Muscle of arm (tissue), 12 donors: ENCODE results near the gene PRR30. TPM values are rescaled to one million over a fixed set of nuclear protein-coding genes. Genes with fewer than 3 reads are reported as not detected.

ENCODE experiments used
- DNase-seq: peaks from one replicate; pipeline ENCODE4 v3.0.0-alpha.2; 2013
- polyA plus RNA-seq, 12 donors: library from polyadenylated mRNA; unstranded; fragments of 120-200 nt; gene quantifications; one replicate each; pipeline ENCODE4 v1.2.1, GENCODE V29; 2013; ENCODE audit not compliant: insufficient read length in 12 of 12

PRR30 gene
- polyA plus RNA-seq, 12 donors, result not detected

DNA sequence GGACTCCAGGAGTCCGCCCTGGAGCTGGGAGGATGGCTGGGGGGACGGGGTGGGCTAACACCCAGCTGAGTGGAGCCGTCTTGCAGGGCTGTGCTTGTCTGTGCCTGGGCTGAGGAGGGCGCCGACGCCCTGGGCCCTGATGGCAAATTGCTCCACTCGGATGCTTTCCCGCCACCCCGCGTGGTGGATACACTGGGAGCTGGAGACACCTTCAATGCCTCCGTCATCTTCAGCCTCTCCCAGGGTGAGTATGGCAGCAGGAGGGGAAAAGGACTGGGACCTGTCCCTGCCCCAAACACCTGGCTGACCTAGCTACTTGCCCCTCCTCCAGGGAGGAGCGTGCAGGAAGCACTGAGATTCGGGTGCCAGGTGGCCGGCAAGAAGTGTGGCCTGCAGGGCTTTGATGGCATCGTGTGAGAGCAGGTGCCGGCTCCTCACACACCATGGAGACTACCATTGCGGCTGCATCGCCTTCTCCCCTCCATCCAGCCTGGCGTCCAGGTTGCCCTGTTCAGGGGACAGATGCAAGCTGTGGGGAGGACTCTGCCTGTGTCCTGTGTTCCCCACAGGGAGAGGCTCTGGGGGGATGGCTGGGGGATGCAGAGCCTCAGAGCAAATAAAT is 39.8 kb downstream of the PRR30 start:
- no peak for DNase-seq

DNA sequence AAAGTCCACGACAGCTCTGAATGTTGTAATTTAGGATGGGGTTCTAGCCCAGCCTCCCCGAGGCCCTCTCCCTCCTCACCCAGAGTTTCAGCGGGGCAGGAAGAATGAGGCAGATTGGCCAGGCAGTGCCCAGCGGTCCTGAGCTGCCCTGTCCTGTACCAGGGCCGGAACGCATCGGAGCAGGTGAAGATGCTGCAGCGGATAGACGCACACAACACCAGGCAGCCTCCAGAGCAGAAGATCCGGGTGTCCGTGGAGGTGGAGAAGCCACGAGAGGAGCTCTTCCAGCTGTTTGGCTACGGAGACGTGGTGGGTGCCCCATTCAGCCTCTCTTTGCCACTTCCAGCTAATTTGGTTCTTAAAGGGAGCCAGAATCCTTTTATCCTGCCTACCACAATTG is 41.9 kb downstream of the PRR30 start:
- DNase-seq, result no peak

DNA sequence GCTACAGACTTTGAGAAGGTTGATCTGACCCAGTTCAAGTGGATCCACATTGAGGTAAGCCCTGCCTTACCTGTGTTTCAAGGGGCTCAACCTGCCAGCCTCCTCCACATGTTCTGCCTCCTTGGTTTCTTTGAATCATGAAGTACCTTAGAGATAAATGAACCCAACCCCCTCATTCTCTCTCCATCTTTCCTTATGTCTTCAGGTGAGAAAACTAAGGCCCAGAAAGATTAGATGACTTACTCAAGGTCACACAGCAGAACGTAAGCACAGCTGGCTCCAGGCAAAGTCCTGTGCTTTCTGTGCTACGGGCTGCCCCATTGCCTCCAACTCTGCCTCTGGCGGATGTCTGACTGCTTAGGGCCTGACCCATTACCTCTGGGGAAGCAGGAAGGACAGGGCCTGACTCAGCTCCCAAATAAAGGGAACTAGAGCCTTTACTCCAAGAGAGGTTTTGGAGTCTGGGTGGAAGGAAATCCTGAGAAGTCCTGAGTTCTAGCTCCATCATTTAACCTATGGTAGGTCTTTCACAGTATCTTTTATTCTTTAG is 42.4 kb downstream of the PRR30 start:
- no peak for DNase-seq

DNA sequence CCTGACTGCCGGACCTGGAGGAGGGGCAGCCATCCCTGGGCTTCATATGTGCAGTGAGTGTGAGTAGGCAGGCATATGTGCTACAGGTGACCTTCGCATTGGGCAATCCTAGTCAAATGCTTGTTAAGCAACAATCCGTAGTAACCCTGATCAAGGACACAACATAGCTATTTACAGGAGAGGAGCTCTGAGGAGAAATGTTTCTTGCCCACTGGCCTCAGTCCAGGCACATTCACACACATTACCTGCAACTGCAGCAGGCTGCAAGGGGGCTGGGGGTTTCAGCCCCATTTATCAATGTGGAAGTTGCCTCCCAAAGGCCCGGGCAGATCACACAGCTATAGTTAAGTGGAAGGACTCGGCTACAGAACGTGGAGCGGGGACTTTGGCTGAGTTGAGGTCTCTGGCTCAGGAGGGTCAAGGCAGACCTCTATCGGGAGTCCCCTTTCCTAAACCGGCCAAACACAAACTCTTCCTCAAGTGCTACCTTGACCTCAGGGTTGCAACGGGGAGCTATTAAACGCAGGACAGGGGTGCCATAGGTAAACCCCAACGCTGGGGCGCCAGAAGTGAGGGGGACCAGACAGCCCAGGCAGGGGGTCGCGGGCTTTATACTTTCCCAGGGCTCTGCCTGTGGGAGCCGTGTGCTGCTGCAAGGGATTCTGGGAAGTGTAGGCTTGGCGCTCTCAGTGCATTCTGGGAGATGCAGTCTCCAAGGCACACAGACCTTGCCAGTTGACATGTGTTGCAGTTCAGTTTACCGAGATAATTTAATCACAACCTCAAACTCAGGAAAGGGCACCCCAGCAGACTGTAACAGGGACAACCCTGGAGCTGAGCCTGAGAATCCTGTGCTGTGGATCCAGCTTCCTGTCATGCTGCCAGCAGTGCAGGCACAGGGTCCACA is 43.2 kb downstream of the PRR30 start:
- DNase-seq, result peak; percentile 77

DNA sequence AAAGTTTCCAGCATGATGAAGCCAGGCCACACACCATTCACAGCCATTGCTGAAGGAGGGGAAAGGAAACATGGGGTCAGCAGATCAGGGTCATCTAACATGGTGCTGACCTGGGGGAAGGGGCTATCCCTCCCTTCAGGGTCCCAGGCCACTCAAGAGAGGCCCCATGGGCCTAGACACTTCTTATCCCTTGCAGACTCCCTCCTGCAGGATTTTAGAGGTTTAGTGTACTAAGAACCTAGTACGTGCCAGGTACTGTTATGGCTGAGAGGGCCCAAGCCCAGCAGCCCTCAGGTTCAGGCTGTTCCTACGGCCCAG is 43.8 kb downstream of the PRR30 start:
- no peak for DNase-seq

DNA sequence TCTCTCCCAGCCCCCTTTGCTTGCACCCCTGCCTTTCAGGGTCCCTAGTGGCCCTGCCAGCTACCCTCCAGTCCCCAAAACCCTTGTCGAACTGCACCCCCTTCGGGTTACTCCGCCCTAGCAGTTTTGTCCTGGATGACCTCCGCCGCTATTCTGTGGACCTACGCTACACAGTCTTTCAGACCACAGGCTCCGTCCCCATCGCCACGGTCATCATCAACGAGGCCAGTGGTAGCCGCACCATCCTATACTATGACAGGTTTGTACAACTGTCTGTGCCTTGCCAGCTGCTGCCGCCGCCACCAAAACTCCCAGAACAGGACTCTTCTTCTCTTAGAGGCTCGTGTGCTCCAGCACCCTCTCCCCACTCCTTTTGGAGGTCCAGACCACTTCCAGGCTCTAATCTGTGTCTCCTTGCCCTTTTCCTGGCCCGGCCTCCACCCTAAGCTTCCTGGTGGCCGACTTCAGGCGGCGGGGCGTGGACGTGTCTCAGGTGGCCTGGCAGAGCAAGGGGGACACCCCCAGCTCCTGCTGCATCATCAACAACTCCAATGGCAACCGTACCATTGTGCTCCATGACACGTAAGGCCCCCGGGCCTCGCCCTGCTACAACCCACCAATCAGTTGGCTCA is 44.7 kb downstream of the PRR30 start:
- no peak for DNase-seq

DNA sequence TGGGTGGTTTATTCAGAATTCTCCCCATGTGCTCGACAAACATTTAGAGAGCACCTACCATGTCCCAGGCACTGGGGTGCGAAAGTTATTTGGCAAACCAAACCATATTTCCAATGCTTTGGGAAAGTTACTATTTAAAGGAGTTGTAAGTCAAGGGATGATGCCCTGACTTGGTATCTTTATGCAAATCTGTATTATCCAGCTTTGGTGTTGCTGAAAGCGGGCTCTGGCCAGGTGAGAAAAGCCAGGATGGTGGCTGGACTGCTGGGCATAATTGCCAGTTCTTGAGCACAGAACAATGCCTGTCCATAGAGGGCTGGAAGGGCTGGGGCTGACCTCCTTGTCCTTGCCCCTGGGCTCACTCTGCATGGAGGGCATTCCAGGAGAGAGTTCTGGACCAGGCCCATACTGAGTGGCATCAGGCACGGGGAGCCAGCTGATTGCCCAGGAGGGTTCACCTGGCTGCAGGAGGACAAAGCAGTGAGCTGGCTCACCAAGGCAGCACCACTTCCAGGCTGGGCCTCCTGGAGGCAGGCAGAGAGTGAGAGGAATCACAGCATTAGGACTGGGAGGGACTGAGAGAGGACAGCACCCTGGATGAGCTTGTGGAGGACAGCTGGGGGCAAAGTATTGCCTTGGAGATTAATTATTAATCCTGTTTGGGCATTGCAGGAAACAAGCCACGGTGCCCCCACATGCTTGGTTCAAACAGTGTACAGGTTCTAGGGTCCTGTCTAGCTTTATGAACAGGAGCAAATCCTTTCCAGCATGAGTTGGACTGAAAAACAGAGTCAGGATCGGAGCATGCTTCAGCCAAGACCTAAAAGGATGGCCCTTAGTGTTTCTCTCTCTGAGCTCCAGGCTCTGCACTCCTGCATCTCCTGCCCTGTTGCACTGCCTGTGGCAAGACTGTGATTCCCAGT is 45.5 kb downstream of the PRR30 start:
- DNase-seq, result no peak

DNA sequence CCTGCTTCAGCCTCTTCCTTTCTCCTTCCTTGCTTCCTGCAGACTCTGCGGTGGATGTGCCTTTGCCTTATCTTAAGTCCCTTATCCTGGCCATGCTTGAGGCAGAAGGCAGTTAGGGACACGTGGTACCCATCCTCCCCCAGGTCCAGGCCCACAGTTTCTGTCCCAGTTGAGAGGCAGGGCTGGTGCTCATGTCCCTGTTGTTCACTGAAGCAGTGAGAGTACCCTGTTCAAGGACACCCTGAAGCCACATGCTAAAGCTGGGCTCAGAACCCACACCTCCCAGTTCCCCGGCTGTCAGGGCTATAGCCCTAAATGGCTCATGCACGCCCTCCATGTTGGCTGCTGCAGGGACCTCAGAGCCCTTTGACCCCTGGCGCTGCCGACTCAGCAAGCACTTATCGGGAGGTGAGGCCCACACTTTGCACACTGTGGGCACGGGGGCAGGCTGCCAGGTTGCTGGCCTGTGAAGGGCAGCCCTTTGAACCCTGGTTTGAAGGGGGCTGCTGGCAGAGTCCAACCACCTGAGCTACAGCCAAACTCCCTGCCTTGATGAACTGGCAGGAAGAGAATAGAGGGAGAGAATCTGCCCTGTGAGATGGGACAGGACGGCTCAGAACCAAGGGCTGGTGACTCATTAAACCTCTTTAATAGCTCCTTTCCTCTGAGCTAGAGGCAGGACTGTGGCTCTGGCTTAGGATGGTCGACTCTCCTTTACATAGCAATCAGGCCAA is 46.3 kb downstream of the PRR30 start:
- DNase-seq, result no peak

DNA sequence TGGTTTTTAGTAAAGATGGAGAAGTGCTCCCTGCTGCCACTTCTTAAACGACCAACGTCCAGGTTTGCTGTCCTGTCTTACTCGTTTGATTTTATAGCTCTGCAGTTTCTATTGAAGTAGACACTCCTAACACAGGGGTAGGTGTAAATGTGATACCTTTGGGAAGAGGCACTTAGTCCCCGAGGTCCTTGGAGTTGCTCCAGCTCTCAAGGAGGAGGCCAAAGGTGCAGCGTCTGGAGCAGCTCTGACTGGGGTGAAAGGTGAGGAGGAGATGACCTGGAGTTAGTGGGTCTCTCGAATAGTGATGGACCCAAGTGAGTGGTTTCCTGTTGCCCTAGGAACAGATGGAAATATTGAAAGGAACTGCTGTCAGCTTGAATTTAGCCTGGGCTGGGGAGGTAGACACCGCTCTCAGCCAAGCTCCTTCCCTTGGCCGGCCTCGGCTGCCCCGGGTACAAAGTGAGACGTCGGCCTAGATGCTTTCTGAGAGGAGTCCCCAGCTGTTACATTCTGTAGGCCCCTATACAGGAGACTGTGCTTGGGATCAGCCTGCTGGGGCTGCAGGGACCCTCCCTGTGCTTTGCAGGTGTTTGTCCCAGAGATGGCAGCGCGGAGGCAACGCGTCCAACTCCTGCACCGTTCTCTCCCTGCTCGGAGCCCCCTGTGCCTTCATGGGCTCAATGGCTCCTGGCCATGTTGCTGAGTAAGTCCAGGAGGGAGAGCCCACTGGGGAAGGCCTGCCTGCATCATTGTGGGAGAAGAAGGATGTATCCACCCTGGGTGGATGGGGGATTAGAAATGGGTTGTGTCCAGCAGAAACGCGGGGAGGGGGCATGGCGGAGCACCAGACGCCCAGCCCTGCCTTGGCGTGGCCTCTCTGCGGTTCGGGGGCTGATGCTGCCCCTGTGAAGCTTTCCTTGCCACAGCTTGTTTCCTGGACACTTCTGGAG is 47.2 kb downstream of the PRR30 start:
- no peak for DNase-seq

DNA sequence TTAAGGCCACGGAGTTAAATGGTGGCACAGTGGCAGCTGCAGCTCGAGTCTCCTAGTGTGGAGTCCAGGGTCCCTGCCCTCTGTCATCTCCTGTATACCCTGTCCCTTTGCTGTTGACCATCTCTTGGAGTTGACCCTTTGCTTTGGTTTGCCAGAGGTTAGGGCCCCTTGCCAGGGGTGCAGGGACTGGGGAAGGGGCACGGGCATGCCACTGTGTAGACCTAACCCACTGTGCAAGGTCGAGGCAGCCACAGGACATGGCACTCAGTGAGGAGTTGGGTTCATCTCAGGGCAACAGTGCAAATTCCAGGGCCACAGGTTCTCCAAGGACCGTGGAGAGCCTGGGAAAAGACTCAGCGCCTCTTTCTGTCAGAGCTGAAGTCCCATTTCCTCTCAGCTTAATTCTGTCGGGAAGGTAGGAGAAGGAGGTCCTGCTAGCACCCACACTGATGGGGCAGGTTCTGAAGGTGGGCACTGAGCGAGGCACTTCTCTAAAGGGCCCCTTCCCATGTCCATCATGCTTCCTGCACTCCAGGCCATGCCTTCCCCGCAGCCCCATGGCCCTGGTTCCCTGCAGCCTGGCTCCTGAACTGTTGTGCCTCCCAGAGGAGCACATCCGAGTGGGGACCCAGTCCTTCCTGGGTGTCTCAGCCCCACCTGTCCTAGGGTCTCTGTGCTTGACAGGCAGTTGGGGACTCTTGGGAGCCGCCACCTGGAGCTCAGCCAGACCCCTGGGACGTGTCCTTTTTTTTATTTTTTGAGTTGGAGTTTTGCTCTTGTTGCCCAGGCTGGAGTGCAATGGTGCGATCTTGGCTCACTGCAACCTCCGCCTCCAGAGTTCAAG is 49.9 kb downstream of the PRR30 start:
- no peak for DNase-seq

DNA sequence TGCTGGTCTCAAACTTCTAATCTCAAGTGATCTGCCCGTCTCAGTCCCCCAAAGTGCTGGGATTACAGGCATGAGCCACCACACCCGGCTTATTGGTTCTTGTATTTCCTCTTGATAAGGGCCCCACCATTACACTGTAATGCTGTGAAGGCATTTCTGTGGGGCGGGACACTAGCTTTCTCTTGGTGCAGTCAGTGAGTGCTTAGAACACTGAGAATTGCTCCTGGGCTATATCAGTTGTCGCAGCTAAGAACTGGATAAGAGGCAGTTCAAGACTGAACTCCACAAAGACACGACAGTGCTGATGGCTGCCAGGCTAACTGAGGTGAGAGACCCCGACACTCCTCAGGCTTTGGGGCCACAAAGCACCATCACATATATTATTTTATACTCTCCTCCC is 50.6 kb downstream of the PRR30 start:
- DNase-seq, result no peak

DNA sequence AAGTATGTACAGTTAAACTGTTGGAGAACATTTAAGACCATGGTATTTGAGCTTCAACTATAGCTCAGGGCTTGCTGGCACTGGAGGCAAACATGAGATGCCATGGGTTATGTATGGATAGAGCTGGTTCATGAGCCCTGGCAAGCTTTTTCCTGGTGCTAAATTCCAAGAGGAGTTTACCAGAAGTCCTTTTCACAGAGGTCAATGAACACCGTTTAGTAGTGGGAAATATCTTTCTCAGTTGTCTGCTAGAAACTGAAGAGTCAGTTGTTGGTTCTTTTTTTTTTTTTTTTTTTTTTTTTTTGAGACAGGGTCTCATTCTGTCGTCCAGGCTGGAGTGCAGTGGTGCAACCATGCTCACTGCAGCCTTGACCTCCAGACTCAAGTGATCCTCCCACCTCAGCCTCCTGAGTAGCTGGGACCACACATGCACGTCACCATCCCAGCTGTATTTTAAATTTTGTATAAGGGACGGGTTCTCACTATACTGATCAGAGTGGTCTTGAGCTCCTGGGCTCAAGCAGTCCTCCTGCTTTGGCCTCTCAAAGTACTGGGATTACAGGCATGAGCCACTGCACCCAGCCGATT is 51.3 kb downstream of the PRR30 start:
- DNase-seq, result no peak

Other genes starting within 250 kb of the PRR30 start
- gene MAPRE3, start 168.8 kb downstream of the PRR30 start, polyA plus RNA-seq, result 100 to 1,000 TPM in 1 of 12 donors, 10 to 100 TPM in 11; 18.0 to 332 (median 26.6) TPM
- gene TMEM214, start 106.4 kb downstream of the PRR30 start, polyA plus RNA-seq, result 10 to 100 TPM in 11 of 12 donors, not detected in 1; 48.5 to 80.4 (median 65.7) TPM
- gene AGBL5, start 87.7 kb downstream of the PRR30 start, polyA plus RNA-seq, result 10 to 100 TPM in 11 of 12 donors, not detected in 1; 17.0 to 62.7 (median 20.1) TPM
- 100 to 1,000 TPM in 11 of 12 donors, not detected in 1; 209 to 311 (median 238) TPM for gene OST4, start 67.8 kb downstream of the PRR30 start, polyA plus RNA-seq
- gene EMILIN1, start 60.8 kb downstream of the PRR30 start, polyA plus RNA-seq, result 100 to 1,000 TPM in 1 of 12 donors, 10 to 100 TPM in 10, not detected in 1; 39.9 to 107 (median 64.1) TPM
- gene KHK, start 52.6 kb downstream of the PRR30 start, polyA plus RNA-seq, result 1 to 10 TPM in 11 of 12 donors, not detected in 1; 1.1 to 7.6 (median 2.1) TPM
- gene CGREF1, start 20.3 kb downstream of the PRR30 start, polyA plus RNA-seq, result 1 to 10 TPM in 9 of 12 donors, under 1 TPM in 1, not detected in 2; 0.62 to 4.6 (median 1.8) TPM
- under 1 TPM in 10 of 12 donors, not detected in 2; 0.12 to 0.70 (median 0.34) TPM for gene ABHD1, start 15.6 kb downstream of the PRR30 start, polyA plus RNA-seq
- 10 to 100 TPM in 11 of 12 donors, not detected in 1; 24.1 to 39.8 (median 33.6) TPM for gene PREB, start 4.8 kb downstream of the PRR30 start, polyA plus RNA-seq
- gene TCF23, start 9.6 kb upstream of the PRR30 start, polyA plus RNA-seq, result under 1 TPM in 10 of 12 donors, not detected in 2; 0.18 to 0.44 (median 0.30) TPM
- gene ATRAID, start 72.6 kb upstream of the PRR30 start, polyA plus RNA-seq, result 100 to 1,000 TPM in 5 of 12 donors, 10 to 100 TPM in 6, not detected in 1; 85.6 to 115 (median 98.3) TPM
- gene SLC5A6, start 72.9 kb upstream of the PRR30 start, polyA plus RNA-seq, result 10 to 100 TPM in 11 of 12 donors, not detected in 1; 11.1 to 25.1 (median 17.6) TPM
- 10 to 100 TPM in 11 of 12 donors, not detected in 1; 18.7 to 45.3 (median 24.5) TPM for gene CAD, start 78.0 kb upstream of the PRR30 start, polyA plus RNA-seq
- 1 to 10 TPM in 3 of 12 donors, under 1 TPM in 7, not detected in 2; 0.18 to 2.2 (median 0.81) TPM for gene SLC30A3, start 123.6 kb upstream of the PRR30 start, polyA plus RNA-seq
- gene DNAJC5G, start 136.0 kb upstream of the PRR30 start, polyA plus RNA-seq, result under 1 TPM in 7 of 12 donors, not detected in 5; 0.14 to 0.74 (median 0.28) TPM
- 100 to 1,000 TPM in 4 of 12 donors, 10 to 100 TPM in 7, not detected in 1; 34.2 to 125 (median 94.4) TPM for gene TRIM54, start 143.0 kb upstream of the PRR30 start, polyA plus RNA-seq
- gene UCN, start 169.0 kb upstream of the PRR30 start, polyA plus RNA-seq, result 1 to 10 TPM in 7 of 12 donors, under 1 TPM in 3, not detected in 2; 0.59 to 2.1 (median 1.4) TPM
- gene MPV17, start 183.7 kb upstream of the PRR30 start, polyA plus RNA-seq, result 10 to 100 TPM in 11 of 12 donors, not detected in 1; 37.8 to 89.1 (median 51.3) TPM
- 10 to 100 TPM in 11 of 12 donors, not detected in 1; 24.0 to 46.5 (median 31.3) TPM for gene GTF3C2, start 217.4 kb upstream of the PRR30 start, polyA plus RNA-seq
- 10 to 100 TPM in 11 of 12 donors, not detected in 1; 29.0 to 37.7 (median 32.5) TPM for gene EIF2B4, start 230.9 kb upstream of the PRR30 start, polyA plus RNA-seq
- 10 to 100 TPM in 11 of 12 donors, not detected in 1; 56.4 to 82.2 (median 69.6) TPM for gene SNX17, start 231.2 kb upstream of the PRR30 start, polyA plus RNA-seq
- gene ZNF513, start 241.3 kb upstream of the PRR30 start, polyA plus RNA-seq, result 10 to 100 TPM in 9 of 12 donors, 1 to 10 TPM in 2, not detected in 1; 9.1 to 20.0 (median 11.6) TPM